Stimulated activated CD8-positive, alpha-beta memory T cell treated with anti-CD3 and anti-CD28 coated beads, Interleukin-7, amount 100 ng/mL, for 1 hour (primary cell): ENCODE measurements around the gene ZNF665.
A peak's percentile ranks its signal among the peaks of the same experiment; 100 is the strongest.
"Not testable (repeated sequence)": the region's sequence is repeated elsewhere in the genome, so short reads cannot be mapped to it uniquely, and the experiment has no call there.

Source experiments
- DNase-seq, 2 donors: peaks; one replicate each; pipeline ENCODE4 v3.0.0-alpha.2; 2020; ENCODE audit warnings: low read depth in 2 of 2

Gene ZNF665

DNA sequence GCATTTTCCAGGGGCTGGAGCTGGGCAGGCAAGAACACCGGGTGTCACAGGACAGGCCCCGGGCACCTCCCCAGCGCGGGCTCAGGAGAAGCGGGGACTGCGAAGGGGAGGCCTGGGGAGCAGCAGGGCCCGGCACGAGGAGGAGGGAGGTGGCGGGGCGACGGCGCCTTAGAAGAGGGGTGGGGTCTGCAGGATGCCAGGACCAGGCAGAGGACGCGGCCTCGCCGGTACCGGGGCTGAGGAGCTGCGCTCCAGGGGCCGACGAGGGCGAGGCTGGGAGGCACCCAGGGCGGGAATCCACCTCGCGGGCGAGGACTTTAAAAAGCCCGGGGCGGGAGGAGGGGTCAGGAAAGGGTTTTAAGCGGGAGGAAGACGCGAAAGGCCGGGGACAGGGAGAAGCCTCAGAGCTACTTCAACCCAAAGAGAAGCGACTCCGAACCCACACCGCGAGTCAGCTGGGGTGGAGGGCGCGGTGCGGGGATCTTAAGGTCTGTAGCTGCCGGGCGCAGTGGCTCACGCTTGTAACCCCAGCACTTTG is 35.0 kb downstream of the ZNF665 start:
- DNase-seq, result peak in 1 of 2 donors; percentile 2

DNA sequence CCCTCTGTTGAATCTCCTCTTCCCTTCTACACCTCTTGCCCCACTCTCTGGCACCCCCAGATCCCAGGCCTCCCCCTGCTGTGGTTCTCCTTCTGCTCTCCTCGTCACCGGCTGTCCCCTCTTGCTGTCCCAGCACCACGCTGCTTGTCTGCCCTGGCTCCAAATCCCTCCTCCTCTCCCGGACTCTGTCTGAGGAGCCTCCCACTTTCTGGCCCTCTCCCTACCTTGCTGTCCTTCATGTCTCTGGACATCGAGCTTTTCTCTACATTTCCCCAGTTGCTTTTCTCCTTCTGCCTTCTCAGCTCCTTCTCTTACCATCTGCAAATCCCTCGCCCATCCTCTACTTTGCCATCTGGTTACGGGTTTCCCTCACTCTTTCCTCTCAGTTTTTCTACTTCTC is 35.5 kb downstream of the ZNF665 start:
- no peak for DNase-seq

DNA sequence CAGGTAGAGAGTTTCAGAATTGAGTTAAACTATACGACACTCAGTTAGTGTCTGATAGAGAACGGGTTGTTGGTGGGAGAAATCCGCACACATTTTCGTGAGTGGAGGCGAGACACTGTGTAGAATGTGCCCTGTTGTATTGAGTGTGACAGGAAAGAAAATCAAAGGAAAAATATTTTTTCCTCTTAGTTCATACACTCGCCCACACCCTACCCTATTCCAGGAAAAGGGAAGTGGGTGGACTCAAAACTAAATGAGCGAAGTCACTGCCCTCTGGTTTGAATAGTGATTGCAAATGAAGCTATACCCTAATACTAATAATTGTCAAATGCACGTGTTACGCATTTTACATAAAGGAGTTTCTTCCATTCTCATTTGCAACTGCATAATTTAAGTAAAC is 36.3 kb downstream of the ZNF665 start:
- no peak for DNase-seq

DNA sequence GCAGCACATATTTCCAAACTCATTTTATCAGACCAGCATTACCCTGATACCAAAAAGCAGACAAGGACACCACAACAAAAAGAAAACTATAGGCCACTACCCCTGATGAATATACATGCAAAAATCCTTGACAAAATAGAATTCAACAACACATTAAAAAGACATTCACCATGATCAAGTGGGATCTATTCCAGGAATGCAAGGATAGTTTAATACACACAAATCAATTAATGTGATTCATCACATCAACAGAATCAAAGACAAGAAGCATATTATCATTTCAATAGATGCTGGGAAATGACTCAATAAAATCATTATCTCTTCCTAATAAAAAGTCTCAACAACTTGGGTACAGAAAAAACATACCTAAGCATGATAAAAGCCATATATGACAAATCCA is 45.5 kb downstream of the ZNF665 start:
- no peak for DNase-seq

DNA sequence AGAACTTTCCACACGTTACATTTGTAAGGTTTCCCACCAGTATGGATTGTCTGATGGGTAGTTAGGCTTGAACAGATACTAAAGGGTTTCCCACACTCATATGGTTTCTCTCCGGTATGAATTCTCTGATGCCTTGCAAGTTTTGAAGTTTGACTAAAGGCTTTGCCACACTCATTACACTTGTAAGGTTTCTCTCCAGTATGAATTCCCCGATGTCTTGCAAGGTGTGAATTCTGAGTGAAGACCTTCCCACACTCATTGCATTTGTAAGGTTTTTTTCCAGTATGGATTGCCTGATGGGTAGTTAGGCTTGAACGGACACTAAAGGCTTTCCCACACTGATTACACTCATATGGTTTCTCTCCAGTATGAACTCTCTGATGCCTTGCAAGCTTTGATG is 52.8 kb downstream of the ZNF665 start:
- DNase-seq, result no peak

DNA sequence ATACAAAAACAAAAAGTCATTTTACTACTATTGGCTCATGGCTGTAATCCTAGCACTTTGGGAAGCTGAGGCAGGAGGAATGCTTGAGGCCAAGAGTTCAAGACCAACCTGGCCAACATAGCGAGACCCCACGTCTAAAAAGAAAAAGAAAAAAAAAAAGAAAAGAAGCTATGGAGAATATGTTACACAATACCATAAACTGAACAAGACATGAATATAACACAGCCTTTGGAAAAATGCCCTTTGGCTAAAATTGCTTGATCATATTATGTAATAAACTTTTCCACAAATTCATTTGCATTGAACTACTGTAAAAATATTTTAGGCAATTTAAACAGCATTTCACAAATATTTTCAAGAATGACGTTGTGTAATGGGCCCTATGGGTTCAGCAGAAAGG is 56.7 kb downstream of the ZNF665 start:
- no peak for DNase-seq

DNA sequence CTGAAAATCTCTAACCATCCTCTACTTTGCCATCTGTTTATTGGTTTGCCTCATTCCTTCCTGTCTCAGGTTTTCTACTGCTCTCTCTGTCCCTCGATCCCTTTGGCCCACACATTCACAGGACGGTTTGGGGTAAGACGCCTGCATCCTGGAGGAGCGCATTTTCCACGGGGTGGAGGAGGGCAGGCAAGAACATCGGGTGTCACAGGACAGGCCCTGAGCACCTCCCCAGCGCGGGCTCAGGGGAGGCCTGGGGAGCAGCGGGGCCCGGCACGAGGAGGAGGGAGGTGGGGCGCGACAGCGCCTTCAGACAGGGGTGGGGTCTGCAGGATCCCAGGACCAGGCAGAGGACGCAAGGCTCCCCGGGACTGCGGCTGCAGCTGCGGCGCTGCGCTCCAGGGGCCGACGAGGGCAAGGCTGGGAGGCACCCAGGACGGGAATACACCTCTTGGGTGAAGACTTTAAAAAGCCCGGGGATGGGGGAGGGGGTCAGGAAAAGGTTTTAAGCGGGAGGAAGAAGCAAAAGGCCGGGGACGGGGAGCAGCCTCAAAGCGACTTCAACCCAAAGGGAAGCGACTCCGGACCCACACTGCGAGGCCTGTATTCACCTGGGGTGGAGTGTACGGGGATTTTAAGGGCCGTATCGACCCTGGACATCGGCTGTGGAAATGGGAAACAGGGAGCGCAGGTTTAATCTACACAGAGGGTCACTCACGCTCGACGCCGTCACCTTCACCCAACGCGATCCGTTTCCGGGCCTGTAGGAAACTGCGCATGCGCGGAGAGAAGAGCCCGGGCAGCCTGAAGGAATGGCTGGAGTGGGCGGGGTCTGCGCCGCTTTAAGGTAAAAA is 60.8 kb downstream of the ZNF665 start, which contains the start of gene ZNF415:
ZNF415 (minus strand) TSS at position 770 of the 851 bp plus-strand sequence. CDS start 10,234 bp downstream, outside the sequence.
- peak in 1 of 2 donors; percentile 5 for DNase-seq

DNA sequence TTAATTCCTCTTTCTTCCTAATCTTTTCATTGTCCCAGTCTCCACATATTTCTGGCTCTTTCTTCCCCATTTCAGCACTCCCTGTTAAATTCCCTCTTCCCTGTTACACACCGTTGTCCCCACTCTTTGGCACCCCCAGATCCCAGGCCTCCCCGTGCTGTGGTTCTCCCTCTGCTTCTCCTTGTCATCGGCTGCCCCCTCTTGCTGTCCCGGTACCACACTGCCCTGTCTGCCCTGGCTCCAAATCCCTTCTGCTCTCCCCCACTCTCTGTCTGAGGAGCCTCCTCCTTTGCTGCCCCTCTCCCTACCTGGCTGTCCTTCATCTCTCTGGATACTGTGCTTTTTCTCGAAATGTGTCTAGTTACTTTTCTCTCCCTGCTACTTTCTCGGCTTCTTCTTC is 61.4 kb downstream of the ZNF665 start:
- DNase-seq, result no peak

DNA sequence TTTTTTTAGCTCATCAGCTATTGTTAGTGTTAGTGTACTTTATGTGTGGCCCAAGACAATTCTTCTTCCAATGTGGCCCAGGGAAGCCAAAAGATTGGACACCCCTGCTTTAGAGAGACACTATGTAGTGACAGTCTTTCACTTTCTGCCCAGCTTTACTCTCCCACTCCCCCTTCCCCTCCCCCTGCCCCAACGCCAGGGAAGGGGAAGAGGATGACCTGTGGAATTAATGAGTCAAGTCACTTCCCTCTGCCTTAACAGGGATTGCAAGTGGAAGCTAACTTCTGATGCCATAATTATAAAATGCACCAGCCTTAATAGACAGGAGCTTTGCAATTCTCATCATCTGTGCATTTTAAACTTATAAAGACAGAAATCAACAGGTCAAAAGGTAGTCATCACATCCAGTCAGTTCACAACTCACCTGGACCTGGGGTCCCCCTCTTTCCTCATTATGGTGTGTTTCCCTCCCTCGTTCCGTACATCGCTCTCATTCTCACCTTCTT is 62.0 kb downstream of the ZNF665 start:
- DNase-seq, result no peak

DNA sequence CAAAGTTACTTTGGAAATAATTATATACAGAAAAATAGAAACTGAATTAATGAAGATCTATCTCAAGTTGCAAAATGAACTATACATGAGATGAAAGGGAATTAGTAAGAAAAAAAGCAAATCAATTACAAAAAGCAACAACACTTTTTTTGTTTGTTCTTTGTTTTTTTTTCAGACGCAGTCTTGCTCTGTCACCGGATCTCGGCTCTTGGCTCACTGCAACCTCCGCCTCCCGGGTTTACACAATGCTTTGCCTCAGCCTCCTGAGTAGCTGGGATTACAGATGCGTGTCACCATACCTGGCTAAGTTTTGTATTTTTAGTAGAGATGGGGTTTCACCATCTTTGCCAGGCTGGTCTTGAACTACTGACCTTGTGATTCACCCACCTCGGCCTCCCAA is 62.7 kb downstream of the ZNF665 start:
- DNase-seq, result no peak

DNA sequence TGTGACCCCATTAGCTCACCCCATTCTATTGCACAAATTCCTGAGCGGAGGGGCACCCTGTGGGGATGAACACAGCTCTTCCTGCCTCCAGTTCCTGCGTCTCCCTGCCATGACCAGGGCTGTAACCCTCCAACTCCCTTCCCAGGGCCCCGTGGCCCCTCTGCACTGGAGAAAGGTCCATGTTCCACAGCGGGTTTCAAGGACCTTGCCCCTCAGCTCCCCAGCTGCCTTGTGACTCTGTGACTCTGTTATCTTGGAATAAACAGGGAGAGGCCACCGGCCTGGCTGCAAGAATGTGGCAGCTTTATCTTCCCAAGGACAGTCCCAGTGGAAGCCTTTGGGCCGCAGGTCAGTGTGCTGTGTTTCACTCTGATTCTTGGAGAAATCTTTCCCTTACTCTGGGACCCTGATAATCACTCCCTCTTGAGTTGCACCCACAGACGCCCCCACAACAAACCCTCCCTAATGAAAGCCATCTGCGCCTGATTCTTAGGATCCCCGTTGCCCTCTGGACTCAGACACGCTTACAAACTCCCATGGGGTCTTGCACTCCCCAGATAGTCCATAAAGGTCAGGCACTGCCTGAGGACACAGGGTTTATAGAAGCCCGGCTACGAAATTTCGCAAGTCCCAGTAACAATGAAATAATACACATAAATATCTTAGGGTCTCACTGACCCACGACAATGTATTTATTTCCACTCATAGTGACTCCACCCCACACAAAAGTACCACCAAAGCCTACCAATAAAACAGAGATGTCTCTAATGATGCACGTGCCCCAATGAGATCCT is 66.2 kb downstream of the ZNF665 start:
- not testable (repeated sequence) for DNase-seq

DNA sequence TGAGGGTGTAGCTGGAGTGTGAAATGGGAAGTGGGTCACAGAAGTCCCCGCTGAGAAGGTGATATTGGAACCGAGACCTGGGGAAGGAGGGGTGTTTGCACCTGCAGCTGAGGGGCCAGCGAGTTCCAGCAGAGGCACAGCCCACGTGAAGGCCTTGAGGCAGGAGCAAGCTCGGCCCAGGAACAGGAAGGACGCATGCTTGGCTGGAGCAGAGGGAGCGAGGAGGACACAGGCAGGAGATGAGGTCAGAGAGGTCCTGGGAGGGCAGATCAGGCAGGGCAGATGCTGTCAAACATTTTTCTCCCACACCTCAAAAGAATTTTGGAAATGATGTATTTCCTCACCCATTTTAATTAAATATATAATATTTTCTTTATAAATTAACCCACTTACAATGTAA is 69.8 kb downstream of the ZNF665 start:
- DNase-seq, result no peak
